ENCODE data around the gene ZNF787.
A peak's percentile ranks its signal among the peaks of the same experiment; 100 is the strongest.

DNA sequence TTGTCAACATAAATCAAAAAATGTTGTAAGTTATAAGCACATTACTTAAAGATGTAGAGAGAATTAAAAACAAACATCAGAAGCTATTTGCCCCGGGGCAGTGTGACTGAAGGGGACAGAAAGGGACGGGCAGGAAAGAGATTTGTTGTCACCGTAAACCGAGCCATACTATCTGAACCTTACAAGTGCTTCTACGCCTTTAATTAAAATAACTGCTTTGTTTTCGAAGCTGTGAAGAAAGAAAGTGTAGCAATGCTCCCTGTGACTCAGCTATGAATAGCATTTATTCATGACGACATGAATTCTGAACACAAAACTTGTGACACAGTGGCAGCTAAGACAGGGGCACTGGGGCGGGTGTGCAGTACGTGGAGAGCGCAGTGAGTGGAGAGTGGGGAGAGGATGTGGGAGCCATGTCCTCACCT, 30.0 kb downstream of the ZNF787 start:
- TF ChIP-seq ZFP36 (IDR thresholded peaks at IDR 0.05; ENCODE audit: borderline replicate concordance, partially characterized antibody) (no peak), RCOR1 (IDR thresholded peaks at IDR 0.05; ENCODE audit: low read depth, low read length) (no peak), CEBPB (IDR thresholded peaks at IDR 0.05) (0 out of 4 replicates have a peak, but pooled peaks of 1 of the 2 experiments have one; percentile 21), JUN (IDR thresholded peaks at IDR 0.05) (no peak), SREBF2 (IDR thresholded peaks at IDR 0.05) (no peak), POLR2A (IDR thresholded peaks at IDR 0.05; ENCODE audit: low read length) (no peak), MAFK (IDR thresholded peaks at IDR 0.05; ENCODE audit: partially characterized antibody) (no peak), MAZ (IDR thresholded peaks at IDR 0.05; ENCODE audit: borderline replicate concordance, low read depth, low read length) (no peak), RFX5 (IDR thresholded peaks at IDR 0.05) (no peak)
- TF ChIP-seq, protein P1, sequence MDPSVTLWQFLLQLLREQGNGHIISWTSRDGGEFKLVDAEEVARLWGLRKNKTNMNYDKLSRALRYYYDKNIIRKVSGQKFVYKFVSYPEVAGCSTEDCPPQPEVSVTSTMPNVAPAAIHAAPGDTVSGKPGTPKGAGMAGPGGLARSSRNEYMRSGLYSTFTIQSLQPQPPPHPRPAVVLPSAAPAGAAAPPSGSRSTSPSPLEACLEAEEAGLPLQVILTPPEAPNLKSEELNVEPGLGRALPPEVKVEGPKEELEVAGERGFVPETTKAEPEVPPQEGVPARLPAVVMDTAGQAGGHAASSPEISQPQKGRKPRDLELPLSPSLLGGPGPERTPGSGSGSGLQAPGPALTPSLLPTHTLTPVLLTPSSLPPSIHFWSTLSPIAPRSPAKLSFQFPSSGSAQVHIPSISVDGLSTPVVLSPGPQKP (IDR thresholded peaks at IDR 0.05; ENCODE audit: low read depth, low read length) = no peak
- TF ChIP-seq, protein P2, sequence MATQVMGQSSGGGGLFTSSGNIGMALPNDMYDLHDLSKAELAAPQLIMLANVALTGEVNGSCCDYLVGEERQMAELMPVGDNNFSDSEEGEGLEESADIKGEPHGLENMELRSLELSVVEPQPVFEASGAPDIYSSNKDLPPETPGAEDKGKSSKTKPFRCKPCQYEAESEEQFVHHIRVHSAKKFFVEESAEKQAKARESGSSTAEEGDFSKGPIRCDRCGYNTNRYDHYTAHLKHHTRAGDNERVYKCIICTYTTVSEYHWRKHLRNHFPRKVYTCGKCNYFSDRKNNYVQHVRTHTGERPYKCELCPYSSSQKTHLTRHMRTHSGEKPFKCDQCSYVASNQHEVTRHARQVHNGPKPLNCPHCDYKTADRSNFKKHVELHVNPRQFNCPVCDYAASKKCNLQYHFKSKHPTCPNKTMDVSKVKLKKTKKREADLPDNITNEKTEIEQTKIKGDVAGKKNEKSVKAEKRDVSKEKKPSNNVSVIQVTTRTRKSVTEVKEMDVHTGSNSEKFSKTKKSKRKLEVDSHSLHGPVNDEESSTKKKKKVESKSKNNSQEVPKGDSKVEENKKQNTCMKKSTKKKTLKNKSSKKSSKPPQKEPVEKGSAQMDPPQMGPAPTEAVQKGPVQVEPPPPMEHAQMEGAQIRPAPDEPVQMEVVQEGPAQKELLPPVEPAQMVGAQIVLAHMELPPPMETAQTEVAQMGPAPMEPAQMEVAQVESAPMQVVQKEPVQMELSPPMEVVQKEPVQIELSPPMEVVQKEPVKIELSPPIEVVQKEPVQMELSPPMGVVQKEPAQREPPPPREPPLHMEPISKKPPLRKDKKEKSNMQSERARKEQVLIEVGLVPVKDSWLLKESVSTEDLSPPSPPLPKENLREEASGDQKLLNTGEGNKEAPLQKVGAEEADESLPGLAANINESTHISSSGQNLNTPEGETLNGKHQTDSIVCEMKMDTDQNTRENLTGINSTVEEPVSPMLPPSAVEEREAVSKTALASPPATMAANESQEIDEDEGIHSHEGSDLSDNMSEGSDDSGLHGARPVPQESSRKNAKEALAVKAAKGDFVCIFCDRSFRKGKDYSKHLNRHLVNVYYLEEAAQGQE (IDR thresholded peaks at IDR 0.05) = no peak
- TF ChIP-seq, protein P3, sequence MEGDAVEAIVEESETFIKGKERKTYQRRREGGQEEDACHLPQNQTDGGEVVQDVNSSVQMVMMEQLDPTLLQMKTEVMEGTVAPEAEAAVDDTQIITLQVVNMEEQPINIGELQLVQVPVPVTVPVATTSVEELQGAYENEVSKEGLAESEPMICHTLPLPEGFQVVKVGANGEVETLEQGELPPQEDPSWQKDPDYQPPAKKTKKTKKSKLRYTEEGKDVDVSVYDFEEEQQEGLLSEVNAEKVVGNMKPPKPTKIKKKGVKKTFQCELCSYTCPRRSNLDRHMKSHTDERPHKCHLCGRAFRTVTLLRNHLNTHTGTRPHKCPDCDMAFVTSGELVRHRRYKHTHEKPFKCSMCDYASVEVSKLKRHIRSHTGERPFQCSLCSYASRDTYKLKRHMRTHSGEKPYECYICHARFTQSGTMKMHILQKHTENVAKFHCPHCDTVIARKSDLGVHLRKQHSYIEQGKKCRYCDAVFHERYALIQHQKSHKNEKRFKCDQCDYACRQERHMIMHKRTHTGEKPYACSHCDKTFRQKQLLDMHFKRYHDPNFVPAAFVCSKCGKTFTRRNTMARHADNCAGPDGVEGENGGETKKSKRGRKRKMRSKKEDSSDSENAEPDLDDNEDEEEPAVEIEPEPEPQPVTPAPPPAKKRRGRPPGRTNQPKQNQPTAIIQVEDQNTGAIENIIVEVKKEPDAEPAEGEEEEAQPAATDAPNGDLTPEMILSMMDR (IDR thresholded peaks at IDR 0.05) = no peak
- TF ChIP-seq, protein P4, sequence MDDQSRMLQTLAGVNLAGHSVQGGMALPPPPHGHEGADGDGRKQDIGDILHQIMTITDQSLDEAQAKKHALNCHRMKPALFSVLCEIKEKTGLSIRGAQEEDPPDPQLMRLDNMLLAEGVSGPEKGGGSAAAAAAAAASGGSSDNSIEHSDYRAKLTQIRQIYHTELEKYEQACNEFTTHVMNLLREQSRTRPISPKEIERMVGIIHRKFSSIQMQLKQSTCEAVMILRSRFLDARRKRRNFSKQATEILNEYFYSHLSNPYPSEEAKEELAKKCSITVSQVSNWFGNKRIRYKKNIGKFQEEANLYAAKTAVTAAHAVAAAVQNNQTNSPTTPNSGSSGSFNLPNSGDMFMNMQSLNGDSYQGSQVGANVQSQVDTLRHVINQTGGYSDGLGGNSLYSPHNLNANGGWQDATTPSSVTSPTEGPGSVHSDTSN (IDR thresholded peaks at IDR 0.05) = no peak

All from A549 (cell line).